ENCODE measurements around the gene PLEKHG4B. TPM values are rescaled to one million over a fixed set of nuclear protein-coding genes. Genes with fewer than 3 reads are reported as not detected.

PLEKHG4B gene
- total RNA-seq, 1 donor from 2014 or later, result 6.8 TPM

DNA sequence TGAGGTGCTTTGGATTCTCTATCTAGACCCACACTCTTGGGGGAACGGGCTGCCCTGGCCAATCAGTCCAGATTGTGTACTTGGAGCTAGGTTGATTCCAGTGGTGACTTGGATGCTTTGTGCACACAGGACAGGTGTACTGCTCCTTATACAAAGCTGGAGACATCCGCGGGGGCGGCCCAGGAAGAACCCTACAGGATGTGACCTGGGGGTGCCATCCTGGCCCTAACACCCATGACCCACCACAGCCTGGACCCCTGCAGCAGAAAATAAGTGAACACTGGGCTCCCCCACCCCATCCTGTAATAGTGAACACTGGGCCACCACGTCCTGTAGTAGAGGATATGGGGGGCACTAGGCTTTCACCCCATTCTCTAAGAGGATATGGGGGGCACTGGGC is 12.1 kb upstream of the PLEKHG4B start:
- Mint-ChIP-seq H3K27ac (ENCODE audit: unreplicated experiment) (no peak overlapping the region), H3K4me3 (ENCODE audit: unreplicated experiment) (no peak overlapping the region), H3K9me3 (ENCODE audit: unreplicated experiment) (no peaks in the 10 kb centered on the region), H3K27me3 (ENCODE audit: unreplicated experiment) (peaks cover 10% of the 10 kb centered on the region), H3K36me3 (ENCODE audit: low read depth, unreplicated experiment) (peaks cover 9% of the 10 kb centered on the region), H3K4me1 (ENCODE audit: unreplicated experiment) (peaks cover 6% of the 10 kb centered on the region)
- TF ChIP-seq, protein P1, sequence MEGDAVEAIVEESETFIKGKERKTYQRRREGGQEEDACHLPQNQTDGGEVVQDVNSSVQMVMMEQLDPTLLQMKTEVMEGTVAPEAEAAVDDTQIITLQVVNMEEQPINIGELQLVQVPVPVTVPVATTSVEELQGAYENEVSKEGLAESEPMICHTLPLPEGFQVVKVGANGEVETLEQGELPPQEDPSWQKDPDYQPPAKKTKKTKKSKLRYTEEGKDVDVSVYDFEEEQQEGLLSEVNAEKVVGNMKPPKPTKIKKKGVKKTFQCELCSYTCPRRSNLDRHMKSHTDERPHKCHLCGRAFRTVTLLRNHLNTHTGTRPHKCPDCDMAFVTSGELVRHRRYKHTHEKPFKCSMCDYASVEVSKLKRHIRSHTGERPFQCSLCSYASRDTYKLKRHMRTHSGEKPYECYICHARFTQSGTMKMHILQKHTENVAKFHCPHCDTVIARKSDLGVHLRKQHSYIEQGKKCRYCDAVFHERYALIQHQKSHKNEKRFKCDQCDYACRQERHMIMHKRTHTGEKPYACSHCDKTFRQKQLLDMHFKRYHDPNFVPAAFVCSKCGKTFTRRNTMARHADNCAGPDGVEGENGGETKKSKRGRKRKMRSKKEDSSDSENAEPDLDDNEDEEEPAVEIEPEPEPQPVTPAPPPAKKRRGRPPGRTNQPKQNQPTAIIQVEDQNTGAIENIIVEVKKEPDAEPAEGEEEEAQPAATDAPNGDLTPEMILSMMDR (IDR thresholded peaks at IDR 0.05; ENCODE audit: unreplicated experiment), result no peak
- no peak for DNase-seq (ENCODE audit: low spot score)

DNA sequence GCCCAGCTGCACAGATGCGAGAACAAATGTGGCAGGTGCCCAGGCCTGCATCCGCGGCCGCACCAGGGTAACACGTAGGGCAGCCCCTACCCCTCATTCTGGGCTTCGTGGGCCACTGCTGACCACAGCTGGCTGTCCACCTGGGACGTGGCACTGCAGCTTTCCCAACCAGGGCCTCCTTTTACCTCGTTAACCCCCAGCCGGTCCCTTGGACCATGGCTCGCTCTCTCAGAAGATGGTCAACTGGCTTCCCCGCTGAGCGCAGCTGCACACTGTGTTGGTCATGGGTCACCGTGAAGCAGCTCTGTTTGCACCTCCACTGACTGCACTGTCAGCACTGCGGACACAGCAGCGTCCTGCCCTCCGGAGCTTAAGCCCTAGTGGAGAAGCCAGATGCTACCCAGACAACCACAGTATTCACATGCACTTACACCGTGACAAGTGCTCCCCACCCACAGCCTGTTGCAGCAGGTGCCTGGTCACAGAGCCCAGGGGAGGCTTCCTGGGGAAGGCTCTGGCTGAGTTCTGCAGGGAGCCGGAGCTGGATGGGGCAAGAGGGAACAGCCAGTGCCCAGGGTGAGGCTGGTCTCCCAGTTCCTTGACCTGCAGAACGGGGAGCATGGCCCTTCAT is 10.5 kb upstream of the PLEKHG4B start:
- H3K27me3 Mint-ChIP-seq (ENCODE audit: unreplicated experiment), result peaks cover 5% of the 10 kb centered on the region

DNA sequence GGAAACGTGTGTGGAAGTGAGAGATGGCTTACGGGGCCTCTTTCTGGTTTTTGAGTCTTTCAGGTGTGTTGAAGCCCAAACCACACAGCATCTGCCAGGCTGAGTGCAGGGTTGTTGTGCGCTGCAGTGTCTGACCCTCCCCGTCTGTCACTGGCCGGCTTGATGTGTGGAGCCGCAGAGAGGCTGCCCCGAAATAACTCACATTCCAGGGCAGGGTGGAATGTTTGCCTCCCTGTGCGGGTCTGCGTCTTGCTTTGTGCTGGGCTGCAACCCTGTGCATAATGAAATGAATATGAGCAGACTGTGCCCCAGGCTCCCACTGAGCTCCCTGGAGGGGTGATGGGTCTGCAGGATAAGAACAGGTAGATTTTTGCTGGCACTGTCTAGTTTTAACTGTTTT is 9.9 kb upstream of the PLEKHG4B start:
- no peak overlapping the region for H3K27ac Mint-ChIP-seq (ENCODE audit: unreplicated experiment)
- no peaks in the 10 kb centered on the region for H3K9me3 Mint-ChIP-seq (ENCODE audit: unreplicated experiment)
- H3K4me3 Mint-ChIP-seq (ENCODE audit: unreplicated experiment), result no peak overlapping the region
- H3K36me3 Mint-ChIP-seq (ENCODE audit: low read depth, unreplicated experiment), result peaks cover 9% of the 10 kb centered on the region
- DNase-seq (ENCODE audit: low spot score), result no peak
- TF ChIP-seq, protein P1 (IDR thresholded peaks at IDR 0.05; ENCODE audit: unreplicated experiment), result no peak
- peaks cover 8% of the 10 kb centered on the region for H3K4me1 Mint-ChIP-seq (ENCODE audit: unreplicated experiment)
- peaks cover 3% of the 10 kb centered on the region for H3K27me3 Mint-ChIP-seq (ENCODE audit: unreplicated experiment)

More for the DNA sequence above, 10.5 kb upstream of the PLEKHG4B start:
- Mint-ChIP-seq H3K4me1 (ENCODE audit: unreplicated experiment) (peaks cover 8% of the 10 kb centered on the region), H3K27ac (ENCODE audit: unreplicated experiment) (no peak overlapping the region), H3K4me3 (ENCODE audit: unreplicated experiment) (no peak overlapping the region), H3K36me3 (ENCODE audit: low read depth, unreplicated experiment) (peaks cover 9% of the 10 kb centered on the region), H3K9me3 (ENCODE audit: unreplicated experiment) (no peaks in the 10 kb centered on the region)
- TF ChIP-seq, protein P1 (IDR thresholded peaks at IDR 0.05; ENCODE audit: unreplicated experiment), result no peak
- no peak for DNase-seq (ENCODE audit: low spot score)

DNA sequence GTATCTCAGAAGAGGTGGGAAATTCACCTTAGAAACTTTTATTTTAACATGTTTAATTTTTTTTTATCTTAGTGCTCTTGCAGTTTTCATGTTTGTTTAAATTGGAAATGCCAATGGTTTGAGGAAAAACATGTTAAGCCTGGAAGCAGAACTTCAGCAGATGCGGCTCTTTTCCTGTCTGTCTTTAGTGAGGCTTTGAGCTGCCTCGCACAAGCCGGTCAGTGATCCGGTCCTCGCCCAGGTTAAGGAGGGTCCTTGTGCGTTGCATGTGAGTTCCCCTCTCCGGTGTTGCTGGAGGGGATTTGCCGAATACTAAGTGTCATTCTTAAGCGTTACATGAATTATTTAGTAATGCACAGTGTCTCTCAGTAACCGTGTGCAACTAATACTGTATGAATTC is 9.4 kb upstream of the PLEKHG4B start:
- TF ChIP-seq, protein P1 (IDR thresholded peaks at IDR 0.05; ENCODE audit: unreplicated experiment), result no peak
- Mint-ChIP-seq H3K9me3 (ENCODE audit: unreplicated experiment) (no peaks in the 10 kb centered on the region), H3K27me3 (ENCODE audit: unreplicated experiment) (peaks cover 3% of the 10 kb centered on the region), H3K4me1 (ENCODE audit: unreplicated experiment) (peaks cover 8% of the 10 kb centered on the region), H3K4me3 (ENCODE audit: unreplicated experiment) (peak overlapping the region; percentile 9), H3K27ac (ENCODE audit: unreplicated experiment) (no peak overlapping the region), H3K36me3 (ENCODE audit: low read depth, unreplicated experiment) (peaks cover 9% of the 10 kb centered on the region)
- DNase-seq (ENCODE audit: low spot score), result no peak

DNA sequence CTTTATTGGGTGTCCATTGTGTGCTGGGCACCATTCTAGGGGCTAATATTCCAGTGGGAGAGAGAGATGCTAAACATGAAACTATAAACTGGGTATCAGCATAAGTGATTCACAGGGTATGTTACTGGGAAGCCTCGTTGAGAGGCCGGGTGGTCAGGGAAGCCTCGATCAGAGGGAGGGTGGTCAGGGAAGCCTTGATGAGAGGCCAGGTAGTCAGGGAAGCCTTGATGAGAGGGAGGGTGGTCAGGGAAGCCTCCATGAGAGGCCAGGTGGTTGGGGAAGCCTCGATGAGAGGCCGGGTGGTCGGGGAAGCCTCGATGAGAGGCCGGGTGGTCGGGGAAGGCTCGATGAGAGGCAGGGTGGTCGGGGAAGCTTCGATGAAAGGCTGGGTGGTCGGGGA is 8.9 kb upstream of the PLEKHG4B start:
- Mint-ChIP-seq H3K4me1 (ENCODE audit: unreplicated experiment) (peaks cover 8% of the 10 kb centered on the region), H3K4me3 (ENCODE audit: unreplicated experiment) (peak overlapping the region; percentile 9), H3K27me3 (ENCODE audit: unreplicated experiment) (peaks cover 3% of the 10 kb centered on the region), H3K36me3 (ENCODE audit: low read depth, unreplicated experiment) (peaks cover 9% of the 10 kb centered on the region), H3K27ac (ENCODE audit: unreplicated experiment) (no peak overlapping the region), H3K9me3 (ENCODE audit: unreplicated experiment) (no peaks in the 10 kb centered on the region)
- TF ChIP-seq, protein P1 (IDR thresholded peaks at IDR 0.05; ENCODE audit: unreplicated experiment), result no peak
- DNase-seq (ENCODE audit: low spot score), result no peak
